Nephron progenitor cell (in vitro differentiated cells): ENCODE data around the gene GHRL.

Source experiments
- DNase-seq: peaks from one replicate; pipeline ENCODE4 v3.0.0; 2021
- H3K27ac Mint-ChIP-seq: 2 replicates; pipeline ENCODE4 v1.8.0; 2021; ENCODE audit warnings: mild to moderate bottlenecking, moderate library complexity, mixed read lengths
- H3K27me3 Mint-ChIP-seq: 2 replicates; pipeline ENCODE4 v1.8.0; 2021; ENCODE audit warnings: mild to moderate bottlenecking, low read depth, mixed read lengths; ENCODE audit not compliant: poor library complexity
- H3K36me3 Mint-ChIP-seq: 2 replicates; pipeline ENCODE4 v1.8.0; 2021; ENCODE audit warnings: low read depth, mixed read lengths
- H3K4me1 Mint-ChIP-seq: 2 replicates; pipeline ENCODE4 v1.8.0; 2021; ENCODE audit warnings: mixed read lengths
- H3K4me3 Mint-ChIP-seq: 2 replicates; pipeline ENCODE4 v1.8.0; 2021; ENCODE audit warnings: mild to moderate bottlenecking, moderate library complexity, mixed read lengths
- H3K9me3 Mint-ChIP-seq: 2 replicates; pipeline ENCODE4 v1.8.0; 2021; ENCODE audit warnings: mild to moderate bottlenecking, moderate library complexity, mixed read lengths
- TF ChIP-seq, protein P1 (sequence below): fragments of 200-600 bp; sonication (generic); IDR thresholded peaks from 2 replicates; pipeline ENCODE4 v1.5.0; 2021; ENCODE audit warnings: antibody characterized with exemption

GHRL gene

DNA sequence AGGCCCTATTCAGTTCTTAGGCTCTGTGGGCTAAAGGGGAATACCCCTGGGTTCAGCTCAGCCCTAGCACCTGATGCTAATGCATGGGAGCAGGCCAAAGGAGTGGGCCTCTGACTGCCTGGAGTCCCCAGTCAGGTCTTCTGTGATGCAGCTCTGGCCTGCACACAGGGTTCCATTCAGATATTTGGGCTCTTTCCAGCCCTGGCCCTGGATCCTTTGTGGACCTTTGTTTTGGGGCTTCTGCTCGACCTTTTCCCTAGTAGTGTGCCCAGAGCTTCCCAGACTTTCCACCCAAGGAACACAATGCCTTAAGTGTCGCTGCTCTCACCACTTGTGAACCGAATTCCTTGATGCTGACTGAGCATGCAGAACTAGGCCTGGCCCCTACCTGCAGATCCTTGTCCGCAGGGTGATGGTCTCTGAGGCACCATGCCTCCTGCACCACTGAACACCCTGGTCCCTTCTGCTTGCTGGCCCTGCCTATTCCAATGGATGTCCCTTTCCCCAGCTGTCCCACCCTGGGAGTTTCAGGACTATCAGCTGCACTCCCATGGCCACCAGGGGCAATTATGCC, 23.1 kb upstream of the GHRL start:
- Mint-ChIP-seq H3K4me1 (peaks cover 13% of the 10 kb centered on the region), H3K27me3 (no peaks in the 10 kb centered on the region), H3K9me3 (no peaks in the 10 kb centered on the region), H3K4me3 (no peak overlapping the region), H3K27ac (no peak overlapping the region), H3K36me3 (peaks cover 31% of the 10 kb centered on the region)
- no peak for DNase-seq
- TF ChIP-seq, protein P1, sequence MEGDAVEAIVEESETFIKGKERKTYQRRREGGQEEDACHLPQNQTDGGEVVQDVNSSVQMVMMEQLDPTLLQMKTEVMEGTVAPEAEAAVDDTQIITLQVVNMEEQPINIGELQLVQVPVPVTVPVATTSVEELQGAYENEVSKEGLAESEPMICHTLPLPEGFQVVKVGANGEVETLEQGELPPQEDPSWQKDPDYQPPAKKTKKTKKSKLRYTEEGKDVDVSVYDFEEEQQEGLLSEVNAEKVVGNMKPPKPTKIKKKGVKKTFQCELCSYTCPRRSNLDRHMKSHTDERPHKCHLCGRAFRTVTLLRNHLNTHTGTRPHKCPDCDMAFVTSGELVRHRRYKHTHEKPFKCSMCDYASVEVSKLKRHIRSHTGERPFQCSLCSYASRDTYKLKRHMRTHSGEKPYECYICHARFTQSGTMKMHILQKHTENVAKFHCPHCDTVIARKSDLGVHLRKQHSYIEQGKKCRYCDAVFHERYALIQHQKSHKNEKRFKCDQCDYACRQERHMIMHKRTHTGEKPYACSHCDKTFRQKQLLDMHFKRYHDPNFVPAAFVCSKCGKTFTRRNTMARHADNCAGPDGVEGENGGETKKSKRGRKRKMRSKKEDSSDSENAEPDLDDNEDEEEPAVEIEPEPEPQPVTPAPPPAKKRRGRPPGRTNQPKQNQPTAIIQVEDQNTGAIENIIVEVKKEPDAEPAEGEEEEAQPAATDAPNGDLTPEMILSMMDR = no peak

DNA sequence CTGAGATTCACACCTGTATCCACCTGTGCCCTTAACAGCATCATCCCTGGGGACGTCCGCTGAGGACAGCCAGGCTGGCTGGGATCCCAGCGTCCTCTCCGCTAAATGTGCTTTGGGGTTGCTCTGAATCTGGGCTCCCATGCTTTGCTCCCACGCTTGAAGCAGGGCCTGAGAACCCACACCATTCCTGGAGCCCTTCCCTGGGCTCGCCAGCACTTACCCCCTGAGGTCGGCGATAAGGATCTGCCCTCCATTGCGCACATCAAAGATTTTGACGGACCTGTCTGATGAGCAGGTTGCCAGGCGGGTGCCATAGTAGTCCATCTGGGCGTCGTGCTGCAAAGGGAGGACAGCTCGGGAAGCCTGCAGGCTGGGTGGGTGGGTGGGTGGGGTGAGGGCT, 22.4 kb upstream of the GHRL start:
- Mint-ChIP-seq H3K27ac (no peak overlapping the region), H3K27me3 (no peaks in the 10 kb centered on the region)
- TF ChIP-seq, protein P1 = no peak

DNA sequence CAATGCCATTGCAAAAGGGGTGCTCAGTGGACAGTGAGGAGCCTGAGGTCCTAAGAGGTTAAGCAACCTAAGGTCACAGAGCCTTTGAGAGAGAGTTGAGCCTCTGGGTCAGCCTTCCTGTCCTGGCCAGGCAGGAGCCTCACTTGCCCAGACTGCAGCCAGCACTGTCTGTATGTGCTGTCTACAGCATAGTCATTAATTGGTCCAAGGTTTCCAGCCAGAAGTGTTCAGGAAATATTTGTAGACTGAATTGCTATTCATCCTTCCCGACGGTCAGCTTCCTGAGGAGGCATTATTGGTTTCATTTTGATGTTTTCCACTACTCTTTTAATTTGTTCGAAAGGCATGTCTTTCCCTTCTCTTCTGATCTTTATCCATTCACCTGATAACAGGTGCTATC, 20.1 kb upstream of the GHRL start:
- Mint-ChIP-seq H3K9me3 (no peaks in the 10 kb centered on the region), H3K36me3 (peaks cover 56% of the 10 kb centered on the region), H3K27ac (no peak overlapping the region), H3K4me3 (no peak overlapping the region), H3K27me3 (no peaks in the 10 kb centered on the region), H3K4me1 (peaks cover 10% of the 10 kb centered on the region)
- DNase-seq = no peak
- TF ChIP-seq, protein P1 = no peak

More for the DNA sequence above, 22.4 kb upstream of the GHRL start:
- Mint-ChIP-seq H3K36me3 (peaks cover 38% of the 10 kb centered on the region), H3K4me1 (peaks cover 14% of the 10 kb centered on the region), H3K4me3 (no peak overlapping the region), H3K9me3 (no peaks in the 10 kb centered on the region)
- DNase-seq = no peak

DNA sequence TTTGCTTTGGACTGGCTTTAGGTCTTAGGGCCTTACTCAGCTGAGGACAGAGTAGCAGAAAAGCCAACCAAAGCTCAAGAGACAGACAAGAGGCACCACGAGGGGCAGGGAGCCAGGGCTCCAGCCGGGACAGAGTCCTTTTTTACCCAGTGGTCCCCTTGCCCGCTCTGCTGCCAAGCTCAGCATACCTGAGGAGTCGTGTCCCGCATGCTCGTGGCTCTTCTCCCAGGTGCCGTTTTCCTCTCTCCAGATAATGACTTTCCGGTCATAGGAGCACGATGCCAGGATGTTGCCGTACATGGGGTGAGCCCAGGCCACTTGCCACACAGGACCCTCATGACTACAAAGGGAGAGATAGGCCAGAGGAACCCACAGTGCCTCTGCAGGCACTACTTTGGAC, 19.6 kb upstream of the GHRL start:
- Mint-ChIP-seq H3K4me3 (no peak overlapping the region), H3K27ac (no peak overlapping the region), H3K36me3 (peaks cover 61% of the 10 kb centered on the region), H3K9me3 (no peaks in the 10 kb centered on the region), H3K4me1 (peaks cover 10% of the 10 kb centered on the region), H3K27me3 (no peaks in the 10 kb centered on the region)
- TF ChIP-seq, protein P1 = no peak
- DNase-seq = no peak

DNA sequence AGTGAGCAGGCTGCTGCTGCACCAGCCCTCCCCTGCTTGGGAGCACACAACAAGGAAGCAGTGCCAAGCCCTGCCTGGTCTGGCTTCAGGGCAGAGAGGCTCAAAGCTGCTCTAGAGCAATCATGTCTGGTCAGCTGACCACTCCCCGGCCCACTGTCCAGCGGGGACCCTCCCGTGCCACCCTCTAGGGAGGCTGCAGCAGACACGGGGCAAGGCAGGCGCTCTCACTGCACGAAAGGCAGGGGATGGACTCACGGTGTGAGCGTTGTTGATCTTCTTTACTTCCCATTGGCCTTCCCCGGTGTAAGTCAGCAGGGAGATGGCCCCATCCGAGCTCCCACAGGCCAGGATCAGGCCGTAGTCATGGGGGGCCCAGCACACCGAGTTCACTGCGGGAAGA, 19.0 kb upstream of the GHRL start:
- TF ChIP-seq, protein P1 = no peak
- peaks cover 10% of the 10 kb centered on the region for H3K4me1 Mint-ChIP-seq
- H3K9me3 Mint-ChIP-seq = no peaks in the 10 kb centered on the region
- H3K4me3 Mint-ChIP-seq = no peak overlapping the region
- no peaks in the 10 kb centered on the region for H3K27me3 Mint-ChIP-seq
- peak overlapping the region; percentile 68 for H3K27ac Mint-ChIP-seq
- peaks cover 65% of the 10 kb centered on the region for H3K36me3 Mint-ChIP-seq
- no peak for DNase-seq

DNA sequence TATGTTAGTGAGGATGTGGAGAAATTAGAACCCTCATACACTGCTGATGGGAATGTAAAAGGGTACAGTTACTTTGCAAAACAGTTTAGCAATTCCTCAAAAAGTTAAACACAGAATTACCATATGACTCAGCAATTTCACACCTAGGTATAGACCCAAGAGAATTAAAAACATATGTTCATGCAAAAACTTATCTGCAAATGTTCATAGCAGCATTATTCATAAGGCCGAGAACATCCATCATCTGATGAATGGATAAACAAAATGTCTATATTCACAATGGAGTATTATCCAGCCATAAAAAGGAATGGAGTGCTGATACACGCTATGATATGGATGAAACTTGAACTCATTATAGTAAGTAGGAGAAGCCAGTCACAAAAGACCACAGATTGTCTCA, 17.8 kb upstream of the GHRL start:
- peak overlapping the region; percentile 96 for H3K27ac Mint-ChIP-seq
- no peaks in the 10 kb centered on the region for H3K27me3 Mint-ChIP-seq
- DNase-seq = no peak
- no peaks in the 10 kb centered on the region for H3K9me3 Mint-ChIP-seq
- H3K4me3 Mint-ChIP-seq = no peak overlapping the region
- TF ChIP-seq, protein P1 = no peak
- peaks cover 77% of the 10 kb centered on the region for H3K36me3 Mint-ChIP-seq
- peaks cover 10% of the 10 kb centered on the region for H3K4me1 Mint-ChIP-seq
